GM10266 (cell line): ENCODE data around the gene POPDC2.

Experiments
- DNase-seq: peaks from one replicate; pipeline ENCODE4 v3.0.0; 2012; ENCODE audit errors: extremely low spot score
- CTCF ChIP-seq: IDR thresholded peaks from 2 replicates; pipeline ENCODE4 v1.5.1; 2012; ENCODE audit warnings: mild to moderate bottlenecking, low read depth; ENCODE audit not compliant: control insufficient read depth, insufficient read depth; ENCODE audit errors: missing control alignments

The POPDC2 gene

GRCh38 chr3:119647171-119647570 lies 13.2 kb downstream of the POPDC2 start:
- TF ChIP-seq CTCF = no peak
- no peak for DNase-seq

- no peak for TF ChIP-seq CTCF
- no peak for DNase-seq
Measured at GRCh38 chr3:119645813-119646212, 14.6 kb downstream of the POPDC2 start.

- no peak for DNase-seq
- TF ChIP-seq CTCF = no peak
Measured at GRCh38 chr3:119644481-119644880, 15.9 kb downstream of the POPDC2 start.

- TF ChIP-seq CTCF = no peak
- no peak for DNase-seq
Measured at GRCh38 chr3:119643528-119643927, 16.9 kb downstream of the POPDC2 start.

GRCh38 chr3:119642746-119643473 lies 17.5 kb downstream of the POPDC2 start:
- no peak for DNase-seq
- no peak for TF ChIP-seq CTCF

GRCh38 chr3:119641416-119641815 lies 19.0 kb downstream of the POPDC2 start:
- no peak for DNase-seq
- TF ChIP-seq CTCF = no peak

GRCh38 chr3:119639494-119640350 lies 20.7 kb downstream of the POPDC2 start:
- TF ChIP-seq CTCF = no peak
- DNase-seq = no peak
